ENCODE results near the gene DIPK1A. TPM values are rescaled to one million over a fixed set of nuclear protein-coding genes. Genes with fewer than 3 reads are reported as not detected.
"Not testable (repeated sequence)": the region's sequence is repeated elsewhere in the genome, so short reads cannot be mapped to it uniquely, and the experiment has no call there.

Gene DIPK1A
- total RNA-seq, 1 experiment from 2014 or later: 21.3 TPM

DNA sequence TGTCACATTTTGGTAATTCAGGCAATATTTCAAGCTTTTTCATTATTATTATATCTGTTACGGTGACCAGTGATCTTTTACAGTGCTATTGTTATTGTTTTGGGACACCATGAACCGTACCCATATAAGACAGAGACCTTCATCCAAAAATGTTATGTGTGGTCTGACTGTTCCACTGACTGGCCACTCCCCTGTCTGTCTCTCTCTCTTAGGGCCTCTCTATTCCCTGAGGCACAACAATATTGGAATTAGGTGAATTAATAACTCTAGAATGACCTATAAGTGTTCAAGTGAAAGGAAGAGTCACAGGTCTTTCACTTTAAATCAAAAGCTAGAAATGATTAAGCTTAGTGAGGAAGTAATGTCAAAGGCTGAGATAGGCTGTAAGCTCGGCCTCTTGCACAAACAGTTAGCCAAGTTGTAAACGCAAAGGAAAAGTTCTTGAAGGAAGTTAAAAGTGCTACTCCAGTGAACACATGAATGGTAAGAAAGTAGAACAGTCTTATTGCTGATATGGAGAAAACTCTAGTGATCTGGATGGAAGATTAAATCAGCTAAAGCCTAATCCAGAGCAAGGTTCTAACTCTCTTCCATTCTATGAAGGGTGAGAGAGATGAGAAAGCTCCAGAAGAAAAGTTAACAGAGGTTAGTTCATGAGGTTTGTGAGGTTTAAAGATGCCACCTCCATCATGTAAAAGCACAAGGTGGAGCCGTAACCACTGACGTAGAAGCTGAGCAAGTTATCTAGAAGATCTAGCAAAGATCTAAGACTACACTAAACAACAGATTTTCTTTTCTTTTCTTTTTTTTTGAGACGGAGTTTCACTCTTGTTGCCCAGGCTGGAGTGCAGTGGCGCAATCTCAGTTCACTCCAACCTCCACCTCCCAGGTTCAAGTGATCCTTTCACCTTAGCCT lies 19.7 kb upstream of the DIPK1A start:
- no peak for DNase-seq (ENCODE audit: low read depth)

DNA sequence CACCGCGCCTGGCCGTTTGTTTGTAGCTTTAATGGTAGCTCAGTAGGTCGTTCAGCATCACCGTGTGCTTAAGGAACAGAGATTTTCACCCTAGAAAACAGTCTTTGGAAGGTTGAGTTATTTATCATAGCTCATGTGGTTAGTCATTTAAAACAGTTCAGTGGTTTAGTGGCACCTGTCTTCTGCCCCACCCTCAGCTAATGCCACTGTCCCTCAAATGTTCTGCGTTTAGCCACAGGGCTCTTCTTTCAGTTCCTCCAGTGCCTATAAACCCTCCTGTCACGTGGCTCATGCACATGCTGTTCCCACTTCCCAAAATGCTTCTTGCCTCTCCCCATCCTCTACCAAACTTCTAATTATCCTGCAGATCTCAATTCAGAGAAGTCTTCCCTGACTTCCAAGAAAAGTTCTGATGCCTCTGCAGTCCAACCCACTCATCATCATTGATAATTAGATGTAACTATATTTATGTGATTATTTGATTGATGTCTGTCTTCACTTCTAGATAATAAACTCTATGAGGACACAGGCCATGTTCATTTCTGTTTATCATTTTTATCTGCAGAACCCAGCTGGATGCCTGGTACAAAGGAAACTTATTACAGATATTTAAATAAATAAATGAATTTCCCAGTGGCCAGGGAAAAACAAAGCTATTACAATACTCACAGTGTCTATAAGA lies 14.4 kb upstream of the DIPK1A start:
- no peak for DNase-seq (ENCODE audit: low read depth)

DNA sequence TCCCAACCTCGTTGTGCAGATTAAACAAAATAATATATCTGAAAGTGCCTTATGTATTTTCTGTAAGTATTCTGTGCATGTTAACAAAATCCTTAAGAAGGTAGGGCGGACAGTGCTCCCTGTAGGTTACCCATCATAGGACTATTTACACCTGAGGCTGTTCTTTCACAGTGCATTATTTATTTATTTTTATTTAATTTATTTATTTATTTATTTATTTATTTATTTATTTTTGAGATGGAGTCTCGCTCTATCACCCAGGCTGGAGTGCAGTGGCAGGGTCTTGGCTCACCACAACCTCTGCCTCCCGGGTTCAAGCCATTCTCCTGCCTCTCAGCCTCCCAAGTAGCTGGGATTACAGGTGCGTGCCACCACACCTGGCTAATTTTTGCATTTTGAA lies 12.8 kb upstream of the DIPK1A start:
- DNase-seq (ENCODE audit: low read depth): not testable (repeated sequence)

DNA sequence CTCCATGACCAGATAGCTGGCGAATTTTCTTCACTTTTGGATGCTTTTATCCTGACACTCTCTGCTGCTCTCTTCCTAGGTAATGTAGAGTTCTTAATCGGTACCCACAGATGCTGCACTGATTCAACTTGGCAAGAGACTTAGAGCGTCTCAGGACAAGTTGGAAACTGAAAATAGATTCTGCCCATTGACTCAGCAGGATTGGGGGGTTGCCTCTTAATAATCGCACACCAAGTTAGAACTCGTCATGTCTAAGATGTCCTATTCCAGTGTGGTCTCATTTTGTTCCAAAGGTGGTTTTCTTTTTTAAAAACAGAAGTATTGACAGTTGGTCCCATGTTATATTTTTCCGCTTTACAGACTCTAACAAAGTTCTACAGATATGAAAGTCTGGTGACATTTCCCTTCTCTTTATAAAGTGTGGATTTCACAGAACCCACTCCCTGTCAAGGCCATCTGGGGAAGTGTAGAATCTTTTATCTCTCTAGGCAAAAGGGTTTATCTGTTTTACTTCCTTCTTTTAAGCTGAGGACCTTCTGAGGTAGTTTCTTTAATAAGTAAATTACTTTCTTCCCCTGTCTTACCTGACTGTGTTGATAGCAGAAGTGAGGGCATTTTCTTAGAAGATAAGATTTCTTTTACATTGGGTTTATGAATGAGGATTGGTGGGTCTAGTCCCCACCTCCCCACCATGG lies 12.1 kb upstream of the DIPK1A start:
- no peak for DNase-seq (ENCODE audit: low read depth)

DNA sequence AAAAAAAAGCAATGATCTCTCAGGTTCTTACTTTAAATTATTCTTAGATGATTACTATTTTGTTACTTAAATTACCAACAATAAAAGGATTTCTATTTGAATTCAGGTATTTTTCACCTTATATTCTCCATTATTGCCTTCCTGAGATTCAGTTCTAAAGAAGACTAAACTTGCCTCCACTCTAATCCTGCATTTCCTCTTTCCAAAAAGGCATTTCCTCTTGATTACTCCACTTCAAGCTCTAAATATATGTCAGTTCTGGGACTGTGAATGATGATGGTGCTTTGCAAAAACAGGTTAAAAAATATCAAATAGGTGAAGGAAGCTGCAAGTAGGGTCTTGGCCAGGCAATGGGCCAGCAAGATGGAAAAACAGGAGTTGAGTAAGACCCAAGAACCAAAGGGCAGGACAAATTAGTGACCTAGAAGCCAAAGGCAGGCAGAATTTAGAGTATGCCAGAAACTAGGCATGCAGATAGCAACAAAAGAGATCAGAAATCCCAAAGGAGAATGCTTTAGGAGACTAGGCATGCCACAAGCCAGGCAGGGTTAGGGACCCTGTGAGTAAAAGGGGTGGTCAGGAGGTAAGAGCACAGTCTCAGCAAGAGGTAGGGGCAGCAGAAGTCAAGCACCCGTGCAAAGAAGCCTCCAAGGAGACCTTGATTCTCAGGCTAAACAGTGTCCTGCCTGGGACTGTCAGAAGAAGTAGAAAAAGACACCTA lies 11.3 kb upstream of the DIPK1A start:
- no peak for DNase-seq (ENCODE audit: low read depth)

DNA sequence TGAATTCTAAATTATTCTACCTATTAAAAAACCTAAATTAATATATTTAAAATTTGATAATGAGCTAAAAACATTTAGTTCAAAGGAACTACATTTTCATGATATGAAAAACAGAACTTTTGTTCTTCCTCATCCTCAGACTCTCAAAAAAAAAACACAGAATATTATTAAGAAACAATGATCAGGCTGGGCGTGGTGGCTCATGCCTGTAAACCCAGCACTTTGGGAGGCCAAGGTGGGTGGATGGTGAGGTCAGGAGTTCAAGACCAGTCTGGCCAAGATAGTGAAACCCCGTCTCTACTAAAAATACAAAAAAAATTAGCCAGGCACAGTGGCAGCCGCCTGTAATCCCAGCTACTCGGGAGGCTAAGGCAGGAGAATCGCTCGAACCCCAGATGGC lies 10.7 kb upstream of the DIPK1A start:
- DNase-seq (ENCODE audit: low read depth): not testable (repeated sequence)

DNA sequence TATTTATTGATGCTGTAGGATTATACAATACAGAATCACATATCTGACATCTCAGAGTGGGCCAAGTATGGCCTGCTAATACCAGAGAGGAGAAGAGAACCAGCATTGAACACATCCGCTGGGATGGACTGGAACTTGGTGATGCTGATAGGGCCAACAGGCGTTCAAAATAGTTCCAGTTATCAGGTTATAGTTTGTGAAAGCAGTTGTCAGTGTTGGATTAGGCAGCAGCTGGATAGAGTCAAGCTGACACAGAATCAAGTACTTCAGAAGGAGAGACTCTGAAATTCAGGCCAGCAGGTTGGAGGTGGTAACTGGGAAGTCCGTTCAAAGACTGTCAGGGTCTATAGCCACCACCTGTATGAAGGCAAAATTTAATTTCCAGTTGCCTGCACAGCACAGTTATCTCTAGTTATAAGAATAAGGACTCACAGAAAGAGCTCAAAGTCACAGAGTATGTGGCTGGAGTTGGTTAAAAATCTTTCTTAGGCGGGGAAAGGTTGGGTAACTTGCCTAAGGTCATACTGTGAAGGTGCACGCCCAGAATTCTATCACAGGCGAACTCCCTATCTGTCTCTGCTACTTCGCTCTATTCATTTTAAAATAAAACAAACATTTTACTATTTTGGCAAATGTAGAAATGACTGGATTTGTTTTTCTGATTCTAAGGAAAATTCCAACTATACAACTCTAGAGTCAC lies 9.9 kb upstream of the DIPK1A start:
- no peak for DNase-seq (ENCODE audit: low read depth)

DNA sequence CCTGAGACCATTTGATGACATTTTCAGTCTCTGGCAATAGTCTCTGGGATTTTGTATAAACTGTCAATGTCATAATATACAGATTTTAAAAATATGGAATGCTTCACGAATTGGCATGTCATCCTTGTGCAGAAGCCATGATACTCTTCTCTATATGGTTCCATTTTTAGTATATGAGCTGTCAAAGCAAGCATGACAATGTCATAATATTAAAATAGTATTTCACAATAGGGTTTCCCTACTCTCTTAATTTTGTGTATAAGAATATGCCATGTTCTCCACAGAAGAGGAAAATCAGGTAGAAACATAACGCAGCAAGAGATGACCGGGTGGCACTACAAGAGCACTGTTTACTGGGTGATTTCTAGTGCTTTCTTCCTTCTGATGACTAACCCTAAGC lies 8.3 kb upstream of the DIPK1A start:
- DNase-seq (ENCODE audit: low read depth): no peak

DNA sequence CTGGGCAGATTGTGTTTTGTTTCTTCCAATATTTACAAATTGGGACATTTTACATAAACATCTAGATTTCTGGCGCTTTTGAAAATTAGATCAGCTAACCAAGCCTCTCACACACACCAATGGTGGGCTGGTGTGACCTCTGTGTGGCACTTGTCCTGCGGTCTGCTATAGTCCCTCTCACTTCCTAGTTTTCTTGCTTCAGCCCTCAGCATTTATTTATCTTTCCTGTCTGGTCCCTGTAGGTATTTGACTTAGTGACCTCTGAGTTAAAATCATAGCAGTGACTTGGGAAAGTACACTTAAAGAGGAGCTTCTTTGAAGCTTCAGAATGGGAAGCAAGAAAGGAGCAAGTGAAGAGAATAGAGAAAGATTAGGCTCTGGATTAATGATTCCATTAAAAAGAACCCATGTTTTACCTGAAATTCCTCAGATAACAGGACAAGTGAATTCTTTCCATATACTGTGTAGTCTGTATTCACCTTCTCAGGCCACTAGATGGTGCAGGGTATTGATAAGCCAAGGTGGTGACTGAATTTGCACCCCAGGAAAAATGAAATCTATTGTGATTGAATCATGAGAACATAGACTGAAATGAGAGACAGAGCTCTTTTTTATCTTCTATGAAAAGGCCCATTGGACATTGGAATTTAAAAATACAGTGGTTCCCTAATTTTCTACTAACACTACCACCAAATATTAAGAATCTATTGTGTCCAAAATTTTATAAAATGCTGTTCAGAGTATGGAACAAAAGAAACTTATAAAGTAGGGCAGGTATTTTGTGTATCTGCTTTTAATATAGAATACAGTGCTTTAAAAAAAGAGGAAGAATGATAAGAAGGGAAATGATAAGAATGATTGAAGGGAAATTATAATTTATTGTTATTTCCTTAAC lies 7.1 kb upstream of the DIPK1A start:
- DNase-seq (ENCODE audit: low read depth): no peak

DNA sequence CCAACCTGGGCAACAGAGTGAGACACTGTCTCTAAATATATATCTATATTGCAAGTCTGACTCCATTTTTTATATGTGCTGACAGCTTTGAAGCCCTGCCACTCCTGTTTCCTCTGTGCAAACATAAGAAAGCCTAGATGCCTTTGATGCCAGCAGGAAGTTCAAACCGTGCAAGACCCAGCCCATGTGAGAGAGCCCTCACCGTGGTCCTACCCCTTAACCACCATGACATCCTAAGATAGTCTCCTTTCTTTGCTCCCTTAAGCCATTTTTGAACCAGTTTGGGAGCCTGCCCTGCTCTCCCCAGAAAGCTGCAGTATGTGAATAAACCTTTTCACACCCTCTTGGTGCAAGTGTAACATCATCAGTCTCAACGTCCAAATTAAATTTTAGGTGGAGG lies 3.7 kb upstream of the DIPK1A start:
- no peak for DNase-seq (ENCODE audit: low read depth)

DNA sequence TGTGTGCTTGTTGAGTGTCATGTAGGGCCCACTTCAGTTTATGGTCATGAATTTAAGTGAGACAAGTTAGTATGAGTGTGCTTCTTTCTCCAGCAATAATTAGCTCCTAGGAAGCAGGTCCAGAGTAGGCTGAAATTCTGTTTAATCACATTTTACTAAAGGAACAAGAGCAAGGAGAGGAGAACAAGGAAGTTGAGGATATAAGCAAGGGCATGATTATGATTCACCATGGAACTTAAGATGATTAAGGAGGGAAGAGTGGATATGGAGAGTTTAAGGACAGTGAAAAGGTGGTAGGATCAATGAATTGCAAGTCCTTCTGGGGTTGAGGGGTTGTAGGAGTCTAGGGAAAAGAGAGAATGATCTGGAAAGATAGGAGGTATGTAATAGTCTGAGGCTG lies 3.1 kb upstream of the DIPK1A start:
- no peak for DNase-seq (ENCODE audit: low read depth)

DNA sequence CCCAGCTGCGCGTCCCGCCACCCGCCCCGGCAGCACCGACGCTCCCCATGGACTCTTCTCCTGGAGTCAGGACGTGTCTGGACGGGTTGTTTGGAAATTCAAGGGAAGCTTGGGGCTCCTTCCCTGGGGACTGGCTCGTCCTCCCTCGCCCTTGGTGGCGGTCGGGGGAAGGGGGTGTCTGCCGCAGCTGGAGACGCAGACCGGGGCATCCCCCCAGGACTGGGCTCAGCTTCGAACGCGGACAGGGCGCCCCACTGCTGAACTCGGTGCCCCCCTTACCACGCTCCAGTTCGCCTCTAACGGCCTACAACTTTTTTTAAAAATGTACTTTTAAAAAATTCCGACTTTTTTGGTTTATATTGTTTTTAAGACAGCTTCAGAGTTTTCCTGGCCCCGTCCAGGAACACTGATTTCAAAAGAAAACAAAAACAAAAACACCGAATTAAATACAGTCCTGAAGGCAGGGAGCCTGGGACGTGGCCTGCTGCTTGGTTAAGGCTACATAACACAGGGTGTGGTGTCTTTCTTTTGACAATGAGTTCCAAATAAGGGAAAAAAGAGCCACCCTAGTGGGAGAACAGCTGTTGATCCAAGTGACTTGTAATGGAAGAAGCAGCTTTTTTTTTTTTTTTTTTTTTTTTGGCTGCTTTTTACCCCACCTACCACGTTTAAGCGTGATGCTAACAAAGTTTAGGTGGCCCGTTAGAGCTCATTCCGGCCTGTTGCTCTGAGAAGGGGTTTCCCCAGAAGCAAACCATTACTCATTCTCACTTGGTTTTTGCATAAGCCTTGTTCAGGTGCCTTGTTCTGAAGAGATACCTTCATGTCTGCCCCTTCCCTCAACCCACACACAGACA lies 862 bp upstream of the DIPK1A start:
- DNase-seq (ENCODE audit: low read depth): peak; percentile 90

DNA sequence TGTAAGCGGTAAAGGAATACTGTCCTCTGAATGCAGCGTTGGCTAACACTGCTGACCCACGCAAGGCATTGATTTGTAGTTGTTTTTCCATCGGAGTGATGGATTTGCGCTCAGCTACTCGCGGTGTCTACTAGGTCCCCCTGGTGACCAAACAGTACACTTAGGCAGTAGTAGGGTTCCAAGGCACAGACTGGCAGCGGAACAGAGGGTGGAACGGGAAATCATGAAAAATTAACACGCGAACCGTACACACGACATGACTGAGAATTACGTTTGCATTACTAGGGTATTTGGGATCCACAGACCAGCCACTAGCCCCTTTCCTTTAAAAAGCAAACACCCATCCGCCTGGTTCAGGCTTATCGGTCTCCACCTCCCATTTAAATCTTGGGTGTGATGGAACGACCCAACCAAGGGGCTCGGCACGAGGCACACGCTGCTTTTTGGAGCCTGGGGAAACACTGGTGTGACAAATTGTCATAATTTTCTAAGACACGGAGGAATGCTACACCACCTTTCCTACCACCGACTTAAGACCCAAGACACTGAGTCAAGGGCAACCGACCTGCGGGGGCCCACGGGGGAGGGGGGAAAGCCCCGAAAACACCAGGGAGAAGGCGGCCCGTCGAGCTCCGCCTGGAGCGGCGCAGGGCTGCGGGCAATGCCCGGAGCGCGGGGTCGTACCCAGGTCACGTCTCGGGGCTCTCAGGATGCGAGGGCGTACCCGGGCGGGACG lies 699 bp downstream of the DIPK1A start:
- DNase-seq (ENCODE audit: low read depth): peak; percentile 85

DNA sequence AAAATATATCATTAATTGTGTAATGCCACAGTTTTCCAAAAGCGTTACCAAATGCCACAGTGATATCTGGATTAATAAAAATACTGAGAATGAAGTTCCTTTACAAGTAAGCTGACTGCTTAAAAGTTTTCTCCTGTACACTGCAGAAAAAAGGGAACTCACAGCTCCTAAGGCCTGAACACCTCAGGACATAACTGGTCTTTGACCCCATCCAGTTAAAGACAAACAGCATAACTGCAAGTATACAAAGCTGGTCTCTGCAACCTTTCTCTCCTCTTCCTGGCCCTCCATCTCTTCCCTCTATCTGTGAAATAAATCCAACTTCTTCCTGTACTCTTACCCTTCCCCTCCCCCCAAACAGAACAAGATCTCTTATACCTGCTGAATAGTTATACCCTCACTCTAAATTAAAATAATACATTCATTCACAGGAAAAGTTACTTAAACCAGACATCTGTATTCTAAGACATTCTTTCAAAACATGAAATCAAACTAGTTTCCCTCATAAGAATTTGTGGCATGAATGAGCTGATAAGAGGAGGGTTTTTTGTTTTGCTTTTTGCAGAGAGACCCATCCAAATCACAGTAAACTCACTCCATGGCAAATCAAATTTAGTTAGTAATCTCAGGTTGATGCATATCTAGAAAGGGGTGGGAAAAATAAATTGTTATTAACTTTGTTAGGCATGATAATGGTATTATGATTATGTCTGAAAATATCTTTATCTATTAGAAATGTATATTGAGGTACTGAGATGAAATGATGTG lies 2.9 kb downstream of the DIPK1A start:
- no peak for DNase-seq (ENCODE audit: low read depth)

DNA sequence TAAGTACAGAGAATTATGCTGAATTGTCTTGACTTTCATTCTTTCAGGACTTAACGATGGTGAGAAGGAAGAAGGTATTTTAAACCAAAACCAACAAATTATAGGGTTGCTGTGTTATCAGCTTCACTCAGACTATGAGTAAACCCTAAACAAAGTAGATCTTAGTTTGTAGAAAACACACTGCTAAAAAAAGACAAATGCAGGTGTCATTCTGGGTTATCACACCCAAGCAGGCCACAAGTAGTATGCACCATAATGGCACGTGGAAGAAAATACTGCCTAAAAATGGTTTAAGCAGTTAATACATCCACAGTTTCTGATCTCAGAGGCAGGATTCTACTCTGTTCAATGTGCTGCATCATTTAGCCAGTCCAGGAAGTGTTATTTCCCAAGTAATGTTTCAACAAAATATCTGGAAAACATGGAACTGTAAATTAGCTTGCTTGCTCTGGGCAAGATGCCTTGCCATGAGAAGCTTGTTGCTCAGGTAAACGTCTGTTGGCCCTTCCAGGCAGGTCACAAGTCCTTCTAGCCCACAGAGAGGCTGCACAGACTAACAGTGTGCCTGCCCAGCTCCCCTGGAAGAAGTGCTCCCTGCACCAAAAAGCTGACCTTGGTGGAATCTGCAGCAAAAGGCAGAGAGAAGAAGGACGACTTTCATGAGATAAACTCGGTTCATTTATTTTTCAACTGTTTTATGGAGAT lies 4.1 kb downstream of the DIPK1A start:
- DNase-seq (ENCODE audit: low read depth): no peak

DNA sequence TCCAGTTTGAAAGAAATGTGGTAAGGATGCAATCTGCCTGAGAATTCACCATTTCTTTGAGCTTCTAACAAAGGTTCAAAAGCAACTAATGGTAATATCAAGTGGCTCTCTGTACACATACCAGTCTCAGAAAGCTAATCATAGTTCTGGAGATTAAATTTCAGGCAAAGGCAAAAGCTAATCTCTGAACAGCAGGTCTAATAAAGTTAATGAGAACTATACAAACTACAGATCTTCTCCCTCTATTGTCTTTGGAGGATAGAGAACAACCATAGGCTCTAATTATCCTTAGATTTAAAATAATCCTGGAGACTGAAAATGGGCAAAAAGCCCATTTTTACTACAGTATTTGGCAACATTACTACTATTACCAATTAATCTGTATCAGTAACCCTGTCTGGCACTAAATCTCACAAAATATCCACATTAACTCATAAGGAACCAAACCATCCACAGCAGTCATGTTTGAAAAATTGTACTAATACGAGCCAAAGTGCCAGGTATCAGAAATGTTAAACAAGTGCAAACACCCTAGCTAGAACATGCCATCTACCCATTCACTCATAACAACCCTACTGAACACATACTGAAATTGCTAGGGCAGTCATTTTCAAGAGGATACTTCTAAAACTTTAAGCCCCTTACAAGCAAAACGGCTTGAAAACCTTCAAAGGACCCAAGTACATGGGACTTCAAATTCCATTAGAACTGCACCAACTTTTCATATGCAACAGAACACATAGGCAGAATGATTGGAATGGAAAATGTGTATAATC lies 4.8 kb downstream of the DIPK1A start:
- no peak for DNase-seq (ENCODE audit: low read depth)
